IMR-90 (cell line): ENCODE data around the gene ZNF593. TPM values are rescaled to one million over a fixed set of nuclear protein-coding genes. Genes with fewer than 3 reads are reported as not detected.

Source experiments
- ATAC-seq: fragments of 200-7000 bp; cut with Tn5 transposase; 2 replicates; pipeline ENCODE4 v1.9.1; 2020; ENCODE audit warnings: low read depth, mild to moderate bottlenecking, moderate library complexity
- BruUV-seq: library from RNA; stranded (reverse); fragments of 400-500 nt; replicated peaks from 2 replicates; lab custom pipeline; 2021; lab: Mats Ljungman, UMichigan
- CTCF ChIA-PET: fragments of 300-600 bp; formaldehyde crosslinking; extraction: SDS; loops from one replicate; lab custom pipeline; 2021; ENCODE audit warnings: antibody characterized with exemption; lab: Yijun Ruan, JAX
- POLR2A ChIA-PET: fragments of 300-600 bp; sonication (Branson Sonifier 250); formaldehyde crosslinking; loops from one replicate; lab custom pipeline; 2022; ENCODE audit warnings: antibody characterized with exemption; ENCODE audit not compliant: unreplicated experiment; lab: Charles Lee
- DNase-seq: peaks from one replicate; pipeline ENCODE4 v3.0.0; 2013
- H2AFZ ChIP-seq: replicated peaks from 2 replicates; pipeline ENCODE3; 2013; ENCODE audit warnings: low read length, mild to moderate bottlenecking; ENCODE audit not compliant: poor library complexity
- H2AK5ac ChIP-seq: 2 replicates; pipeline ENCODE4 v1.6.1; 2013; ENCODE audit warnings: low read depth, low read length, inconsistent platforms
- H2AK9ac ChIP-seq: replicated peaks from 2 replicates; pipeline ENCODE3; 2013; ENCODE audit warnings: mild to moderate bottlenecking, low read depth, low read length, moderate library complexity; ENCODE audit not compliant: poor library complexity
- H2BK120ac ChIP-seq: 2 replicates; pipeline ENCODE4 v1.6.1; 2013; ENCODE audit warnings: low read depth, low read length, inconsistent platforms
- H2BK15ac ChIP-seq: 3 replicates; pipeline ENCODE4 v1.6.1; 2013; ENCODE audit warnings: low read depth, low read length, inconsistent platforms
- H2BK20ac ChIP-seq: 2 replicates; pipeline ENCODE4 v1.6.1; 2013; ENCODE audit warnings: low read depth, mild to moderate bottlenecking, inconsistent platforms, low read length, moderate library complexity
- H2BK5ac ChIP-seq: 2 replicates; pipeline ENCODE4 v1.6.1; 2013; ENCODE audit warnings: mild to moderate bottlenecking, low read depth, low read length, inconsistent platforms; ENCODE audit not compliant: poor library complexity, severe bottlenecking
- H3K14ac ChIP-seq: replicated peaks from 2 replicates; pipeline ENCODE4 v1.6.1; 2013; ENCODE audit warnings: low read depth, low read length, inconsistent platforms
- H3K18ac ChIP-seq: 2 replicates; pipeline ENCODE4 v1.6.1; 2013; ENCODE audit warnings: low read depth, low read length, control low read depth
- H3K23ac ChIP-seq: 2 replicates; pipeline ENCODE4 v1.6.1; 2013; ENCODE audit warnings: low read depth, low read length, inconsistent platforms
- H3K27ac ChIP-seq: 2 replicates; pipeline ENCODE4 v1.5.1; 2013; ENCODE audit warnings: mild to moderate bottlenecking, control low read depth, low read length; ENCODE audit not compliant: insufficient read depth
- H3K27me3 ChIP-seq: 2 replicates; pipeline ENCODE4 v1.6.1; 2013; ENCODE audit warnings: low read length; ENCODE audit not compliant: control insufficient read depth, insufficient read depth
- H3K36me3 ChIP-seq: 2 replicates; pipeline ENCODE4 v1.6.1; 2013; ENCODE audit warnings: low read length, mixed read lengths; ENCODE audit not compliant: control insufficient read depth, insufficient read depth
- H3K4ac ChIP-seq: 2 replicates; pipeline ENCODE4 v1.6.1; 2013; ENCODE audit warnings: low read depth, low read length, inconsistent platforms
- H3K4me1 ChIP-seq: 2 replicates; pipeline ENCODE4 v1.6.1; 2013; ENCODE audit warnings: low read length, mixed read lengths; ENCODE audit not compliant: control insufficient read depth, insufficient read depth
- H3K4me2 ChIP-seq: 2 replicates; pipeline ENCODE4 v1.6.1; 2013; ENCODE audit warnings: low read depth, mild to moderate bottlenecking, control low read depth, low read length, moderate library complexity
- H3K4me3 ChIP-seq: 2 replicates; pipeline ENCODE4 v1.5.1; 2013; ENCODE audit warnings: low read depth, mild to moderate bottlenecking, control low read depth, low read length, moderate library complexity; ENCODE audit not compliant: insufficient read depth
- H3K56ac ChIP-seq: 2 replicates; pipeline ENCODE4 v1.6.1; 2013; ENCODE audit warnings: low read length, inconsistent platforms; ENCODE audit not compliant: insufficient read depth; ENCODE audit errors: extremely low read depth
- H3K79me1 ChIP-seq, 2 experiments: 2 replicates each; pipeline ENCODE4 v1.6.1; 2013; ENCODE audit warnings: low read length in 2 of 2, inconsistent platforms in 1 of 2, low read depth in 1 of 2
- H3K9ac ChIP-seq: 2 replicates; pipeline ENCODE4 v1.6.1; 2013; ENCODE audit warnings: low read depth, low read length, control low read depth
- H3K9me1 ChIP-seq: 2 replicates; pipeline ENCODE4 v1.6.1; 2013; ENCODE audit warnings: low read length, inconsistent platforms; ENCODE audit not compliant: insufficient read depth
- H3K9me3 ChIP-seq: 2 replicates; pipeline ENCODE4 v1.6.1; 2013; ENCODE audit warnings: low read length; ENCODE audit not compliant: control insufficient read depth, insufficient read depth
- H4K20me1 ChIP-seq: 2 replicates; pipeline ENCODE4 v1.6.1; 2013; ENCODE audit warnings: low read length, inconsistent platforms; ENCODE audit not compliant: insufficient read depth
- H4K5ac ChIP-seq: 2 replicates; pipeline ENCODE4 v1.6.1; 2013; ENCODE audit warnings: mild to moderate bottlenecking, low read depth, low read length, control low read depth
- H4K8ac ChIP-seq, 2 experiments: 2 replicates each; pipeline ENCODE4 v1.6.1; 2013; ENCODE audit warnings: low read depth in 2 of 2, low read length in 2 of 2, control low read depth in 1 of 2, inconsistent platforms in 1 of 2
- H4K91ac ChIP-seq: 2 replicates; pipeline ENCODE4 v1.6.1; 2013; ENCODE audit warnings: low read depth, low read length, inconsistent platforms; ENCODE audit not compliant: insufficient read depth
- BHLHE40 ChIP-seq: fragments of 150-350 bp; IDR thresholded peaks from 2 replicates; pipeline ENCODE4 v1.6.1; 2016; ENCODE audit warnings: mild to moderate bottlenecking, low read depth, low read length
- CEBPB ChIP-seq: IDR thresholded peaks from 2 replicates; pipeline ENCODE4 v1.6.1; 2012; ENCODE audit warnings: low read depth, low read length, improper control_type of control experiment
- CHD1 ChIP-seq: IDR thresholded peaks from 2 replicates; pipeline ENCODE4 v1.6.1; 2012; ENCODE audit warnings: low read depth, low read length, improper control_type of control experiment
- CTCF ChIP-seq: conservative IDR thresholded peaks from 2 replicates; pipeline ENCODE4 v1.5.1; 2012; ENCODE audit warnings: mild to moderate bottlenecking, low read depth, low read length, improper control_type of control experiment
- MAFK ChIP-seq: IDR thresholded peaks from 2 replicates; pipeline ENCODE4 v1.6.1; 2012; ENCODE audit warnings: low read depth, low read length, improper control_type of control experiment
- MAZ ChIP-seq: IDR thresholded peaks from 2 replicates; pipeline ENCODE4 v1.6.1; 2012; ENCODE audit warnings: low read depth, mild to moderate bottlenecking, low read length, improper control_type of control experiment, moderate library complexity, borderline replicate concordance
- MXI1 ChIP-seq: IDR thresholded peaks from 2 replicates; pipeline ENCODE4 v1.6.1; 2012; ENCODE audit warnings: low read depth, mild to moderate bottlenecking, low read length, moderate library complexity, borderline replicate concordance
- NFE2L2 ChIP-seq: fragments of 150-350 bp; IDR thresholded peaks from 2 replicates; pipeline ENCODE4 v1.6.1; 2016; ENCODE audit warnings: low read depth, mild to moderate bottlenecking, low read length
- POLR2A ChIP-seq: IDR thresholded peaks from 2 replicates; pipeline ENCODE4 v1.6.1; 2012; ENCODE audit warnings: mild to moderate bottlenecking, low read depth, low read length
- RAD21 ChIP-seq: IDR thresholded peaks from 2 replicates; pipeline ENCODE4 v1.6.1; 2012; ENCODE audit warnings: low read length, improper control_type of control experiment
- RCOR1 ChIP-seq: IDR thresholded peaks from 2 replicates; pipeline ENCODE4 v1.6.1; 2012; ENCODE audit warnings: mild to moderate bottlenecking, low read length, improper control_type of control experiment; ENCODE audit not compliant: insufficient replicate concordance
- RFX5 ChIP-seq: IDR thresholded peaks from 2 replicates; pipeline ENCODE4 v1.8.0; 2012; ENCODE audit warnings: low read depth, mild to moderate bottlenecking, low read length, moderate library complexity
- SMC3 ChIP-seq: fragments of 150-350 bp; IDR thresholded peaks from 2 replicates; pipeline ENCODE4 v1.6.1; 2016; ENCODE audit warnings: low read depth, mild to moderate bottlenecking, antibody characterized with exemption, low read length, moderate library complexity
- dilution Hi-C: fragments of 300-500 bp; cut with HindIII; formaldehyde crosslinking; loops from one replicate; pipeline ENCODE4 v1.14.3; 2018; ENCODE audit warnings: low sequenced_read_pairs; ENCODE audit not compliant: unreplicated experiment
- in situ Hi-C: fragments of 300-500 bp; cut with MboI; formaldehyde crosslinking; loops from 3 replicates; pipeline ENCODE4 v1.14.3; 2019; ENCODE audit warnings: low sequenced_read_pairs, inconsistent platforms, mixed read lengths
- intact Hi-C: fragments of 100-400 bp; cut with micrococcal nuclease; formaldehyde crosslinking; loops from 2 replicates; pipeline ENCODE4 v1.10.0; 2022
- polyA plus RNA-seq, 3 experiments: library from polyadenylated mRNA; depleted of rRNA; stranded (reverse); fragments of >200 nt; gene quantifications; 2 replicates each; pipeline ENCODE4 v1.2.3, GENCODE V29; 2012; ENCODE audit warnings: low replicate concordance in 1 of 3
- total RNA-seq: library from RNA; depleted of rRNA; stranded (reverse); fragments of >200 nt; gene quantifications from 2 replicates; pipeline ENCODE4 v1.2.3, GENCODE V29; 2012
- TF ChIP-seq, protein P1 (sequence below): fragments of 150-350 bp; IDR thresholded peaks from 2 replicates; pipeline ENCODE4 v1.6.1; 2016; ENCODE audit warnings: low read depth, mild to moderate bottlenecking, low read length, moderate library complexity, borderline replicate concordance

The ZNF593 gene
- total and polyA plus RNA-seq, 2 of the 4 experiments (the other 2 are of a cell fraction), result 22.2 to 57.7 TPM

GRCh38 chr1:26124418-26125331 lies 45.0 kb upstream of the ZNF593 start (continued):
- TF ChIP-seq BHLHE40, result no peak
- no peak for TF ChIP-seq RFX5

DNA sequence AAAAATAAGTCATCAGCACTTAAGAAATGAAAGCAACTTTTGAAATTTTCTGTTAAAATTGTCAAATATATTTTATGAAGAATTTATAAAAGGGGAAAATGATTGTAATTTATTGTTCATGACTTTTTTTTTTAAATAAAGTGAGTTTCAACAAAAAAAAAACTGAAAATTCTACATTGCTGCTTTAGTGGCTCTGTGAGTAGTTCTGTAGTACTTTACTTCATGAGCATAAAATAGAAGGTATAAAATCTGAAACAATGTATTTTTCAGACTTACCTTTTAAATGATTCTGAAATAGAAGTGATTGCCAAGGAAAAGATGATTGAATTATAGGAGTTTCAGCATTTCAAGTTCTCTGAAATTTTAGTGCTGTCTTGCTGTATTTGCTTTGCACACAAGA lies 44.3 kb upstream of the ZNF593 start:
- Histone ChIP-seq H2AFZ (no peak overlapping the region), H4K8ac (no peak overlapping the region), H3K9me3 (no peaks in the 10 kb centered on the region), H3K18ac (no peak overlapping the region), H3K23ac (no peak overlapping the region), H3K36me3 (peaks cover 4% of the 10 kb centered on the region; the same call in 1 of the 2 replicates), H4K91ac (no peak overlapping the region), H4K20me1 (no peaks in the 10 kb centered on the region), H3K9ac (no peak overlapping the region), H3K27ac (no peak overlapping the region), H2AK9ac (no peak overlapping the region), H3K56ac (no peak overlapping the region), H3K4me1 (0 out of 2 replicates have a peak, but pooled peaks cover 1% of the 10 kb centered on the region), H3K14ac (no peak overlapping the region), H2BK120ac (no peak overlapping the region), H3K79me1 (no peaks in the 10 kb centered on the region; a peak in 1 of 4 replicates), H3K27me3 (peaks cover 5% of the 10 kb centered on the region), H3K4me3 (no peak overlapping the region), H2AK5ac (no peak overlapping the region), H3K4me2 (no peak overlapping the region), H2BK5ac (no peak overlapping the region), H3K9me1 (no peaks in the 10 kb centered on the region), H3K4ac (no peak overlapping the region), H2BK20ac (no peak overlapping the region), H2BK15ac (no peak overlapping the region), H4K5ac (no peak overlapping the region)
- no TSS peak for BruUV-seq
- ChIA-PET POLR2A (no interaction called here), CTCF (no interaction called here)
- in situ Hi-C loops, result no loop called here
- dilution Hi-C loops, result no loop called here
- no peak for ATAC-seq
- DNase-seq, result no peak
- intact Hi-C loops, result no loop called here
- TF ChIP-seq RAD21, result no peak
- TF ChIP-seq CTCF, result no peak
- no peak for TF ChIP-seq MAZ
- no peak for TF ChIP-seq CHD1
- no peak for TF ChIP-seq BHLHE40
- TF ChIP-seq, protein P1, sequence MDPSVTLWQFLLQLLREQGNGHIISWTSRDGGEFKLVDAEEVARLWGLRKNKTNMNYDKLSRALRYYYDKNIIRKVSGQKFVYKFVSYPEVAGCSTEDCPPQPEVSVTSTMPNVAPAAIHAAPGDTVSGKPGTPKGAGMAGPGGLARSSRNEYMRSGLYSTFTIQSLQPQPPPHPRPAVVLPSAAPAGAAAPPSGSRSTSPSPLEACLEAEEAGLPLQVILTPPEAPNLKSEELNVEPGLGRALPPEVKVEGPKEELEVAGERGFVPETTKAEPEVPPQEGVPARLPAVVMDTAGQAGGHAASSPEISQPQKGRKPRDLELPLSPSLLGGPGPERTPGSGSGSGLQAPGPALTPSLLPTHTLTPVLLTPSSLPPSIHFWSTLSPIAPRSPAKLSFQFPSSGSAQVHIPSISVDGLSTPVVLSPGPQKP, result no peak
- TF ChIP-seq NFE2L2, result no peak
- TF ChIP-seq SMC3, result no peak
- no peak for TF ChIP-seq MAFK
- TF ChIP-seq MXI1, result no peak
- TF ChIP-seq CEBPB, result no peak
- TF ChIP-seq RFX5, result no peak
- no peak for TF ChIP-seq POLR2A
- TF ChIP-seq RCOR1, result no peak
